ENCODE data around the gene CFHR4.
"Not testable (repeated sequence)": the region's sequence is repeated elsewhere in the genome, so short reads cannot be mapped to it uniquely, and the experiment has no call there.

Gene CFHR4

DNA sequence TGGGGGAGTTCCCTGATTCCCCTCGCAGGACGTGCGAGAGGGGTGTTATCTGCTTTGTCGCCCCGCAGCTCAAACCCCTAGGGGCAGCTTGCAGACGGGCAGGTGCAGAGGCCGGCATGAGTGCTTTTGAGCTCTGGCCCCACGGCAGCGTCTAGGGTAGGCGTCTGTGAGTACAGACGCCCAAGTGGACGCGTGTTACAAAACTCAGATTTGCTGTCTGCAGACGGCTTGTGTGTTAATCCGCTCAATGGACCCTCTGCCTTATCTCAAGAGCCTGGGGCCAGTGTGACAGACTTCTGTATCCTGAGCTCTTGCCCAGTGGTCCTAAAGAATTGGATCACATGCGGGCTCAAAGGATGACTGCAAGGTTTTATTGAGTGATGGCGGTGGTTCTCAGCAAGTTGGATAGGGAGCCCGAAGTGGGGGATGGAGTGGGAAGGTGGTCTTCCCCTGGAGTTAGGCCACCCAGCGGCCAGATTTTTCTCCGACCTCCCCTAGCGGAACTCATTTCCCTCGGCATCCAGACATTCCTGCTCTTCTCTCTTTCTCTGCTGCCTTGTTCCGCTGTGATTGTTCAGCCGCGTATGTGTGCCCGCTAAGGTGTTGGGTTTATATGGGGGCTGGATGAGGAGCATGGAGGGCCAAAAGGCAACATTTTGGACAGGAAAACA lies 9.4 kb downstream of the CFHR4 start:
- Histone ChIP-seq H3K4me1 (ENCODE audit: insufficient read depth, low read length) (no peaks in the 10 kb centered on the region), H3K36me3 (ENCODE audit: insufficient read depth, low read length) (no peaks in the 10 kb centered on the region), H3K9me3 (ENCODE audit: control insufficient read depth, insufficient read depth, low read length) (no peaks in the 10 kb centered on the region), H3K9ac (ENCODE audit: low read depth, low read length) (no peak overlapping the region)

DNA sequence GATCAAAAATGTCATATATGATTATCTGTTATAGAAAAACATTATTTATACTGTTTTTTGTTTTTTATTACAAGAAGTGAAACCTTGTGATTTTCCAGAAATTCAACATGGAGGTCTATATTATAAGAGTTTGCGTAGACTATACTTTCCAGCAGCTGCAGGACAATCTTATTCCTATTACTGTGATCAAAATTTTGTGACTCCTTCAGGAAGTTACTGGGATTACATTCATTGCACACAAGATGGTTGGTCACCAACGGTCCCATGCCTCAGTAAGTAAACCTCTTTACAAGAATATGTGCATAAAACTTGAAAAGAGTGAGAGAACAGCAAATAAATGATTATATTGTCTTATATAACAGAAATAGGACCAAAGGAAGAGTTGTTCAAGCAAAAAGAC lies 14.5 kb downstream of the CFHR4 start:
- Histone ChIP-seq H3K36me3 (ENCODE audit: insufficient read depth, low read length) (no peaks in the 10 kb centered on the region), H3K4me1 (ENCODE audit: insufficient read depth, low read length) (peaks cover 12% of the 10 kb centered on the region; the same call in 1 of the 2 replicates), H3K9me3 (ENCODE audit: control insufficient read depth, insufficient read depth, low read length) (no peaks in the 10 kb centered on the region), H3K9ac (ENCODE audit: low read depth, low read length) (no peak overlapping the region)

DNA sequence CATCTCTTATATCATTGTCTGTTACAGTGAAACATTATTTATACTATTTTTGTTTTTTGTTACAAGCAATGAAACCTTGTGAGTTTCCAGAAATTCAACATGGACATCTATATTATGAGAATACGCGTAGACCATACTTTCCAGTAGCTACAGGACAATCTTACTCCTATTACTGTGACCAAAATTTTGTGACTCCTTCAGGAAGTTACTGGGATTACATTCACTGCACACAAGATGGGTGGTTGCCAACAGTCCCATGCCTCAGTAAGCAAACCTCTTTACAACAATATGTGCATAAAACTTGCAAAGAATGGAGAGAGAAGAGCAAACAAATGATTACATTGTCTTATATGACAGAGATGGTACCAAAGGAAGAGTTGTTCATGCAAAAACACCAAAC lies 22.4 kb downstream of the CFHR4 start:
- Histone ChIP-seq H3K36me3 (ENCODE audit: insufficient read depth, low read length) (no peaks in the 10 kb centered on the region), H3K9me3 (ENCODE audit: control insufficient read depth, insufficient read depth, low read length) (no peaks in the 10 kb centered on the region), H3K9ac (ENCODE audit: low read depth, low read length) (no peak overlapping the region), H3K4me1 (ENCODE audit: insufficient read depth, low read length) (peaks cover 4% of the 10 kb centered on the region; the same call in 1 of the 2 replicates)

DNA sequence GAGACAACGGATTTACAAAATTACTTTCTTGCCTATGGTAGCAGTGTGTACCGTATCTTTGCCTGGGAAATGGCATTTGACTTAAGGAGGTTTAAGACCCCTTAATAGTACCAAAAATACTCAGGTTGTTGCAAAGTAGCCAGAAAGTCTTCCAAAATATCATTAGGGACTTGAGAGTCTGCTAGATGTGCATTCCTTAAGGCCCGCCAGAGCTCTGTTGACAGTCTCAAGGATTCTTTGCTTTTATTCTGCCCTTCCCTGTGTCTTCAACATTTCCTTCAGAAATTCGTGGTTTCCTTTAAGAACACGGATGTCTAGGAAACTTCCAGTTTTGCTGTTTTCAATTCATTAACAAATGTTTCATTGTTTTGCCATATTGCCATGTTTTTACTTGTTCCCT lies 24.4 kb downstream of the CFHR4 start:
- H3K9ac ChIP-seq (ENCODE audit: low read depth, low read length); H3K9me3 ChIP-seq (ENCODE audit: control insufficient read depth, insufficient read depth, low read length); H3K36me3 ChIP-seq (ENCODE audit: insufficient read depth, low read length); H3K4me1 ChIP-seq (ENCODE audit: insufficient read depth, low read length): not testable (repeated sequence)

DNA sequence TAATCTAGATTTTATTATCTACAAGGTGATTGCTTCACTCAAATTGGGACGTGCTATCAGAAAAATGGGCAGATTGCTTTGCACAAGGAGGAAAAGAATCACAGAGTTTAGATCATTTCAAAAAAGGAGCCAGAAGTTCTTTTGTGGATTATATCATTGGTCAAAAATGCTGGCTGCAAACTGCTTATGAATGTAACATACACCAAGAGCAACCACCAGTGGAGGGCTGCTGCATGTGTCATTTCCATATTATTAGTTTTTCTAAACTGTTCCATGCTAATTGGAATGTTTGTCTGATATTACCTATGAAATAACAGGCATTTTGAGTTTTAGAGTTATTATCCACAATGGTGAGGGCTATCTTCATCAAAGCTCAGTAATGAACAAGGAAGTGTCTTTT lies 39.0 kb downstream of the CFHR4 start:
- H3K36me3 ChIP-seq (ENCODE audit: insufficient read depth, low read length); H3K9me3 ChIP-seq (ENCODE audit: control insufficient read depth, insufficient read depth, low read length): not testable (repeated sequence)

DNA sequence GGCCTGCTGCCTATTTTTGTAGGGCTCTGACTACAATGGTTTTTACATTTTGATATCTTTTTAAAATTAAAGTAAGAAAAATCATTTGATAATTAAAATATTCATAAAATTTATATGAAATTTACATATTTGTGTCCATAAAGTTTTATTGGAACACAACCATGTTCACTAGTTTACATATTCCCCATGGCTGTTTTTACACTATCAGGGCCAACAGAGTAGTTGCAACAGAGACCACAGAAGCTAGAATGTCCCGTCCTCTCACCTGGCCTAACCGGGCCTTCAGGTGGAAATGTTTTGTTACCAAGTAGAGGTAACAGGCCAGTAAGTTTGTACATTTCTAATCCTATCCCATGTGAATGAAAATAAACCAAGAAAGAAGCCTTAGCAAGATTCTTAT lies 45.0 kb downstream of the CFHR4 start:
- not testable (repeated sequence) for H3K9me3 ChIP-seq (ENCODE audit: control insufficient read depth, insufficient read depth, low read length); H3K9ac ChIP-seq (ENCODE audit: low read depth, low read length); H3K36me3 ChIP-seq (ENCODE audit: insufficient read depth, low read length); H3K4me1 ChIP-seq (ENCODE audit: insufficient read depth, low read length)

More for the DNA sequence above, 39.0 kb downstream of the CFHR4 start:
- H3K9ac ChIP-seq (ENCODE audit: low read depth, low read length); H3K4me1 ChIP-seq (ENCODE audit: insufficient read depth, low read length): not testable (repeated sequence)

DNA sequence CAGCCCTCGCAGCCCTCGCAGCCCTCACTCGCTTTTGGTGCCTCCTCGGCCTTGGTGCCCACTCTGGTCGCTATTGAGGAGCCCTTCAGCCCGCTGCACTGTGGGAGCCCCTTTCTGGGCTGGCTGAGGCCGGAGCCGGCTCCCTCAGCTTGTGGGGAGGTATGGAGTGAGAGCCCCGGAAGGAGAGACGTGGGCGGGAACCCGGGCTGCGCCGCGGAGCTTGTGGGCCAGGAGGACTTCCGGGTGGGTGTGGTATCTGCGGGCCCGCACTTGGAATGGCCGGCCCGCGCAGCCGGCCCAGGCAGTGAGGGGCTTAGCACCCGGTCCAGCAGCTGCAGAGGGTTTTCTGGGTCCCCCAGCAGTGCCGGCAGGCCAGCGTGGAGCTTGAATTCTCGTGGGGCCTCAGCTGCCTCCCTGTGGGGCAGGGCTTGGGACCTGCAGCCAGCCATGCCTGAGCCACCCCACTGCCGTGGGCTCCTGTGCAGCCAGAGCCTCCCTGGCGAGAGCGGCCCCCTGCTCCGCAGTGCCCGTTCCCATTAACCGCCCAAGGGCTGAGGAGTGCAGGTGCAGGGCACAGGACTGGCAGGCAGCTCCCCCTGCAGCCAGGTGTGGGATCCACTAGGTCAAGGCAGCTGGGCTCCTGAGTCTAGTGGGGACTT lies 45.8 kb downstream of the CFHR4 start:
- no peaks in the 10 kb centered on the region for H3K36me3 ChIP-seq (ENCODE audit: insufficient read depth, low read length)
- H3K9me3 ChIP-seq (ENCODE audit: control insufficient read depth, insufficient read depth, low read length) = no peaks in the 10 kb centered on the region
- no peaks in the 10 kb centered on the region for H3K4me1 ChIP-seq (ENCODE audit: insufficient read depth, low read length)
- H3K9ac ChIP-seq (ENCODE audit: low read depth, low read length) = no peak overlapping the region

DNA sequence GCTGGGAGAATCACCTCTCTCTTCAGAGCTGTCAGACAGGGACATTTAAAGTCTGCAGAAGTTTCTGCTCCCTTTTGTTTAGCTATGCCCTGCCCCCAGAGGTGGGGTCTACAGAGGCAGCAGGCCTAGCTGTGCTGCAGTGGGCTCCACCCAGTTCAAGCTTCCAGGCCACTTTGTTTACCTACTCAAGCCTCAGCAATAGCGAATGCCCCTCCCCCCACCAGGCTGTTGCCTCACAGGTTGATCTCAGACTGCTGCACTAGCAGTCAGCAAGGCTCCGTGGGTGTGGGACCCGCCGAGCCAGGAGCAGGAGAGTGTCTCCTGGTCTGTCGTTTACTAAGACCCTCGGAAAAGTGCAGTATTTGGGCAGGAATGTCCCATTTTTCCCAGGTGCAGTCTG lies 53.6 kb downstream of the CFHR4 start:
- H3K4me1 ChIP-seq (ENCODE audit: insufficient read depth, low read length); H3K9me3 ChIP-seq (ENCODE audit: control insufficient read depth, insufficient read depth, low read length); H3K36me3 ChIP-seq (ENCODE audit: insufficient read depth, low read length); H3K9ac ChIP-seq (ENCODE audit: low read depth, low read length): not testable (repeated sequence)

DNA sequence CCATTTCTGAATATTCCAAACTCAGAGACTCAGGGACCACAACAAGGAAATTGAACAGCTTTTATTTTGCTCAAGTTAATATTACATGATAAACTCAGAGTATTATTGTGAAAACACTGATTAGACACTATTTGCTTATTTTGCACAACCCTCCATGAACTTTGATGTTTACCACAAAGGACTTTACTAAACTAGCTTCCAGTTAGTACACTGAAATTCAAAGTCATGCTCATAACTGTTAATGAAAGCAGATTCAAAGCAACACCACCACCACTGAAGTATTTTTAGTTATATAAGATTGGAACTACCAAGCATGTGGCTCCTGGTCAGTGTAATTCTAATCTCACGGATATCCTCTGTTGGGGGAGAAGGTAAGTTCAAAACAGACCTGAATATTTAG lies 55.7 kb downstream of the CFHR4 start, which contains the start of gene CFHR2:
CFHR2 (plus strand) TSS at position 171 of the 400 bp plus-strand sequence; CDS start at position 314, 143 bp downstream.
- not testable (repeated sequence) for H3K4me1 ChIP-seq (ENCODE audit: insufficient read depth, low read length); H3K36me3 ChIP-seq (ENCODE audit: insufficient read depth, low read length); H3K9me3 ChIP-seq (ENCODE audit: control insufficient read depth, insufficient read depth, low read length); H3K9ac ChIP-seq (ENCODE audit: low read depth, low read length)

DNA sequence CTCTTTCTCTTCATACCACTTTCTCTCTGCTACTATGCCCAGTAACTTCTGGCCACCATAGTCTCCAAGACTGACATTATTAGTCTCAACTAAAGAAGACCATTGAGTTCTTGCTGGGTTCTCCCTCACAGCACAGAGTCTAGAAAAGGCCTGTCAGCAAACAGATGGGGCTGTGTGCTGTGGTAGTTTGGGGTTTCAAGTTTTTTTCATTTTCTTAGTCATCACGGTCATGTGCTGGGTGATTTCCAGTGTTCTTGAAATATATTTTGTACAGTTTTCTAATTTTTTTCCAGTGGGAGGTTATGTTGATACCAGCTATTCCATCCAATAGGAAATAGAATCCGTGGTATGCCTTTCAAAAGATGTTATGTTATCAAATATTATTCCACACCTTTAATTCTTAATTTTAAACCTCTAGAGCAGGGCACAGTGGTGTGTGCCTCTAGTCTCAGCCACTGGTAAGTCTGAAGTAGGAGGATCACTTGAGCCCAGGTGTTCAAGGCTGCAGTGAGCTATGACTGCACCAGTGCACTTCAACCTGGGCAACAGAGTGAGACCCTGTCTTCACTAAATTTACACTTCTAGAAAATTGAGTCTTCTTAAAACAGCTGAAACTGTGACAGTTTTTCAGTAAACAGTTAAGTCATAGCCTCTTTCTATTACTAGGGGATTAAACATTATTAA lies 64.0 kb downstream of the CFHR4 start:
- no peaks in the 10 kb centered on the region for H3K36me3 ChIP-seq (ENCODE audit: insufficient read depth, low read length)
- no peaks in the 10 kb centered on the region for H3K9me3 ChIP-seq (ENCODE audit: control insufficient read depth, insufficient read depth, low read length)
- H3K9ac ChIP-seq (ENCODE audit: low read depth, low read length) = no peak overlapping the region
- no peaks in the 10 kb centered on the region for H3K4me1 ChIP-seq (ENCODE audit: insufficient read depth, low read length)

DNA sequence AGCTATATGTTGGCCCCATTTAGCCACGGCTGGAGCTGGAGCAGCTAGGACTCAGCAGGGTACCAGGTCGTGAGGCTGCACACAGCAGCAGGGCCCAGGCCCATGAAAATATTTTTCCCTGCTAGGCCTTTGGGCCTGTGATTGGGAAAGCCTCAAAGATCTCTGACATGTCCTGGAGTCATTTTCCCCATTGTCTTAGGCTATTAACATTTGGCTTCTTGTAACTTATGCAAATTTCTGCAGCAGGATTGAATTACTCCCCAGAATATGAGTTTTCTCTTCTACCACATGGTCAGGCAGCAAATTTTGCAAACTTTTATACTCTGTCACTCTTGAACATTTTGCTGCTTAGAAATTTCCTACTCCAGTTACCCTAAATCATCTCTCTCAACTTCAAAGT lies 66.9 kb downstream of the CFHR4 start:
- no peaks in the 10 kb centered on the region for H3K9me3 ChIP-seq (ENCODE audit: control insufficient read depth, insufficient read depth, low read length)

DNA sequence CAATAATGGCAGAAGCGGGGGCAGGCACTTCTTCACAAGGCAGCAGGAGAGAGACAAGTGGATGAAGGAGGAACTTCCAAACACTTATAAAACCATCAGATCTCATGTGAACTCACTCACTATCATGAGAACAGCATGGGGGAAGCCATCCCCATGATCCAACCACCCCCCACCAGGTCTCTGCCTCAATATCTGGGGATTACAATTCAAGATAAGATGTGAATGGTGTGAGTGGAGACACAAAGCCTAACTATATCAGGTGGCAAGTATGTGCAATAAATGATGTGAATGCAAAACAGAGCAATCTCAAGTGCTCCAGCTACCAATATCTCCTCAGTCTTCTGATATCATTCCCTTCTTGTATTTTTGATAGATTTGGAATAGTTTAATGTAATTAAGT lies 68.1 kb downstream of the CFHR4 start:
- Histone ChIP-seq H3K9ac (ENCODE audit: low read depth, low read length) (no peak overlapping the region), H3K36me3 (ENCODE audit: insufficient read depth, low read length) (no peaks in the 10 kb centered on the region), H3K4me1 (ENCODE audit: insufficient read depth, low read length) (no peaks in the 10 kb centered on the region), H3K9me3 (ENCODE audit: control insufficient read depth, insufficient read depth, low read length) (no peaks in the 10 kb centered on the region)

More for the DNA sequence above, 66.9 kb downstream of the CFHR4 start:
- Histone ChIP-seq H3K36me3 (ENCODE audit: insufficient read depth, low read length) (no peaks in the 10 kb centered on the region), H3K4me1 (ENCODE audit: insufficient read depth, low read length) (no peaks in the 10 kb centered on the region), H3K9ac (ENCODE audit: low read depth, low read length) (no peak overlapping the region)

DNA sequence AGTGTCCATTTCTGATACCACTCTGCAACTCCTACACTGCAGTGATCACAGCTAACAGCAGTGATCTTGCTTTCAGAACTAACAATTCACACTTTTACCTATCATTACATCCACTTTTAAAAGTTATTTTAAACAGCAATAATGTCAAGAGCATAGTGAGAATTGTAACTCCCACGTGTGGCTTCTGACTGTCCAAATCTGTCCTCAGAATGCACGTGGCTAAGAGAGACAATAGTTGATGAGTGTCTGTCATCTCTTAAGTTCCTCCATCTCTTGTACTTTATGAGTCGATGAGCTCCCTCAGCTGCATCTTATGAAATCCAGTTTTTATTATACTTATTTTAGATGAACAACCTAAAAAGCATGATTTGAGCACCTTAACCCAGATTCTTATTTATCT lies 73.0 kb downstream of the CFHR4 start:
- Histone ChIP-seq H3K36me3 (ENCODE audit: insufficient read depth, low read length) (no peaks in the 10 kb centered on the region), H3K4me1 (ENCODE audit: insufficient read depth, low read length) (no peaks in the 10 kb centered on the region)

More for the DNA sequence above, 73.0 kb downstream of the CFHR4 start:
- no peaks in the 10 kb centered on the region for H3K9me3 ChIP-seq (ENCODE audit: control insufficient read depth, insufficient read depth, low read length)
- H3K9ac ChIP-seq (ENCODE audit: low read depth, low read length) = no peak overlapping the region
